ENCODE measurements around the gene P4HB. TPM values are rescaled to one million over a fixed set of nuclear protein-coding genes. Genes with fewer than 3 reads are reported as not detected.

The P4HB gene
- total RNA-seq, 4 donors from 2014 or later: 548 to 1,124 (median 681) TPM

DNA sequence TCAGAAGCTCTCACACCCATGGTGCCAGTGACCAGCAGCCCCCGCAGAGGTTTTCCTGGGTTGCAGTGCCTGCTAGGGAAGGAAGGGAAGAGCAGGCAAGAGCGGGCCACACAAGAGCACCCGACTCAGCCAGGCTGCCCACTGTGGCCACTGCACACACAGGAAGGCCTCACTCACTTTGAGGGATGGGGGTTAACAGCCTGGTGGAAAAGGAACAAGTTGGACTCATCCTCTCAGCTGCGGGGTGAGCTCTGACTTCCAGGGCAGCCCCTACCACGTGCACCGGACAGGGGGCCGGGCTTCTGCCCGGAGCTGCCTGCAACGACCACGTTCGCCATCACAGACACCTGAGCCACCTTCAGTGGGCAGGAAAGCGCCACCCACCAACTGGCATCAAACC lies 8.1 kb downstream of the P4HB start:
- WGBS, 2 donors: 92 to 100% methylated on average over 8 to 10 of the region's 12 CpGs
- TF ChIP-seq, protein P1, sequence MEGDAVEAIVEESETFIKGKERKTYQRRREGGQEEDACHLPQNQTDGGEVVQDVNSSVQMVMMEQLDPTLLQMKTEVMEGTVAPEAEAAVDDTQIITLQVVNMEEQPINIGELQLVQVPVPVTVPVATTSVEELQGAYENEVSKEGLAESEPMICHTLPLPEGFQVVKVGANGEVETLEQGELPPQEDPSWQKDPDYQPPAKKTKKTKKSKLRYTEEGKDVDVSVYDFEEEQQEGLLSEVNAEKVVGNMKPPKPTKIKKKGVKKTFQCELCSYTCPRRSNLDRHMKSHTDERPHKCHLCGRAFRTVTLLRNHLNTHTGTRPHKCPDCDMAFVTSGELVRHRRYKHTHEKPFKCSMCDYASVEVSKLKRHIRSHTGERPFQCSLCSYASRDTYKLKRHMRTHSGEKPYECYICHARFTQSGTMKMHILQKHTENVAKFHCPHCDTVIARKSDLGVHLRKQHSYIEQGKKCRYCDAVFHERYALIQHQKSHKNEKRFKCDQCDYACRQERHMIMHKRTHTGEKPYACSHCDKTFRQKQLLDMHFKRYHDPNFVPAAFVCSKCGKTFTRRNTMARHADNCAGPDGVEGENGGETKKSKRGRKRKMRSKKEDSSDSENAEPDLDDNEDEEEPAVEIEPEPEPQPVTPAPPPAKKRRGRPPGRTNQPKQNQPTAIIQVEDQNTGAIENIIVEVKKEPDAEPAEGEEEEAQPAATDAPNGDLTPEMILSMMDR (IDR thresholded peaks at IDR 0.05): no peak
- no peak for TF ChIP-seq POLR2A (IDR thresholded peaks at IDR 0.05)
- no peaks in the 10 kb centered on the region for H3K27me3 ChIP-seq
- no peak for DNase-seq
- H3K4me1 ChIP-seq: no peaks in the 10 kb centered on the region
- no peak overlapping the region for H3K4me3 ChIP-seq (replicated peaks in 1 of 3)
- no peak overlapping the region for H3K27ac ChIP-seq
- intact Hi-C loops (cut with DNase I): no loop called here
- no peaks in the 10 kb centered on the region for H3K9me3 ChIP-seq
- H3K36me3 ChIP-seq: peaks cover 51 to 62% of the 10 kb centered on the region in 2 donors

DNA sequence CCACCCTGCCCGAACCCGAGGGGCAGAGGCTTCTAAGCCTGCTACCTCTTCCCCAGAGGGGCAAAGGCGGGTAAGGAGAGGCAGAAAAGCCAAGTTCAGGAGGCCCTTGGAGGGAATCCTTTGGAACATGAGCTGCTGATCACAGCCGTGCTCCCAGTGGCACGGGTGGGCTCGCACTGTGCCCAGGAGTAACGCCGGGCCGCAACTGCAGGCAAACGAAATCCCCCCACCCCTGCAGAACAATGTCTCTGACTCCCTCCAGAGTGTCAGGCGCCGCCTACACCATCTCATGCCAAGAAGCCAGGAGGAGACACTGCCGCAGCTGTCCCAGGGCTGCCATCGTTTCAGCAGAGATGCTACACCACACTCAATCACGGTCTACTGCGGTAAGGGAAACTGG lies 8.9 kb downstream of the P4HB start:
- Histone ChIP-seq H3K36me3 (peaks cover 54 to 64% of the 10 kb centered on the region in 2 donors), H3K4me1 (no peaks in the 10 kb centered on the region), H3K27ac (no peak overlapping the region), H3K27me3 (no peaks in the 10 kb centered on the region), H3K9me3 (no peaks in the 10 kb centered on the region), H3K4me3 (replicated peaks in 1 of 3) (no peak overlapping the region)
- no peak for DNase-seq
- WGBS, 2 donors: 96% methylated on average over 14 to 15 of the region's 16 CpGs
- TF ChIP-seq, protein P1 (IDR thresholded peaks at IDR 0.05): no peak
- no peak for TF ChIP-seq POLR2A (IDR thresholded peaks at IDR 0.05)
- intact Hi-C loops (cut with DNase I): no loop called here

DNA sequence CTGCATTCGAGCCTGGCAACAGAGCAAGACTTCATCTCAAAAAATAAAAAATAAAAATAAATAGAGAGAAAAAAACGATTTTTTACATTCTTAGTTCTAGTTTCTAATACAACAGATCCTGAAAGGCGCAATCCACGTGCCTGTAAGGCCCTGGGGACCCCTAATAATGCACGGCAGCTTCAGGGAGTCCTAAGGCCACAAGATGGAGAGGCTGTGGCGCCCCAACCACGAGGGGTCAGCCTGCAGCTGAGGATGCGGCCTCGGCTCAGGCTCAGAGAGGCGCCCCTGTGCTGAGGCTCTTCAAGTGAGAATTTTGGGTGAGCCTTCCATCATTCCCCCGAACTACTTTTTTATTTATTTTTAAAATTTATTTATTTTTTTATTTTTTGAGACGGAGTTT lies 10.9 kb downstream of the P4HB start:
- no peaks in the 10 kb centered on the region for H3K9me3 ChIP-seq
- no peak overlapping the region for H3K4me3 ChIP-seq (replicated peaks in 1 of 3)
- no peaks in the 10 kb centered on the region for H3K27me3 ChIP-seq
- DNase-seq: no peak
- H3K27ac ChIP-seq: no peak overlapping the region
- intact Hi-C loops (cut with DNase I): no loop called here
- peaks cover 63 to 75% of the 10 kb centered on the region in 2 donors for H3K36me3 ChIP-seq
- TF ChIP-seq POLR2A (IDR thresholded peaks at IDR 0.05): no peak
- TF ChIP-seq, protein P1 (IDR thresholded peaks at IDR 0.05): no peak
- H3K4me1 ChIP-seq: no peaks in the 10 kb centered on the region
- 95% methylated on average over 12 of the region's 12 CpGs for WGBS, 2 donors

DNA sequence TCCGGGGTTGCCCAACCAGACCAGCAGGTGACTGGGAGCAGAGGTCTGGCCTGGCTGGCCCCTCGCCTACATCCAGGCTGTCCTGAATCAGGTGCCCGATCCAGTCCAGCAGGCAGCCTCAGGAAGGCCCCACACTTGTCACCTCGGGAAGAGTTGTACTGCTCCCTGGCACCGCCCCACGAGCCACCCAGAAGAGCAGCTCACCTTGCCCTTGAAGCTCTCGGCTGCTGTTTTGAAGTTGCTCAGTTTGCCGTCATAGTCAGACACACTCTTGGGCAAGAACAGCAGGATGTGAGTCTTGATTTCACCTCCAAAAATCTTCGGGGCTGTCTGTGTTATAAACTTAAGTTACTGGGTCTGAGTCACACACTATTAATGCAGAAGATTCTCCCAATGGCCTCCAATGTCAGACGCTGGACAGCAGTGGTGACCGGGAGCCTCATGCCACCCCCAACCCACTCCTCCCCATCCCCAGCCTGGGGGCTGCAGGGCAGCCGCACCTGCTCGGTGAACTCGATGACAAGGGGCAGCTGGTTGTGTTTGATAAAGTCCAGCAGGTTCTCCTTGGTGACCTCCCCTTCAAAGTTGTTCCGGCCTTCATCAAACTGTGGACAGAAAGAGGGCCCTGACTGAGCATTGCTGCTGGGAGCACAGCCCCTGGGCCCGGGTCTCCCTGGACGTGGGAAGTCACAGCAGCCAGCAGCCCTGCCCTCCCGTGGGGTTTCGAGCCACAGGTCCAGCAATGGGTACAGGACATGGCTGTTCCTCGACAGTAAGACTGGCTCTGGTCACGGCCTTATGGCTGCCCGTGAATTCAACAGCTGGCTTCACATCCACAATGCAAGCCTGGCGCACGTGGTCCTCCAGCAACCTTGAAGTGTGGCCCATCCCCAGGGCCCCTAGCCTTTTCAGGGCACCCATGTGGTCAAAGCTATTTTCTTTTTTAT lies 13.3 kb downstream of the P4HB start:
- no peaks in the 10 kb centered on the region for H3K27me3 ChIP-seq
- WGBS, 2 donors: 85 to 96% methylated on average over 13 to 19 of the region's 24 CpGs
- TF ChIP-seq, protein P1 (IDR thresholded peaks at IDR 0.05): no peak
- no peak for TF ChIP-seq POLR2A (IDR thresholded peaks at IDR 0.05)
- intact Hi-C loops (cut with DNase I): no loop called here
- no peak overlapping the region for H3K27ac ChIP-seq
- H3K4me3 ChIP-seq (replicated peaks in 1 of 3): no peak overlapping the region
- peaks cover 53 to 72% of the 10 kb centered on the region in 2 donors for H3K36me3 ChIP-seq
- no peak for DNase-seq
- no peaks in the 10 kb centered on the region for H3K4me1 ChIP-seq
- H3K9me3 ChIP-seq: no peaks in the 10 kb centered on the region
